Esophagus muscularis mucosa (tissue), 4 donors: Measurements from ENCODE around the gene LRCOL1.

Experiments
- CTCF ChIP-seq, 3 experiments: fragments of 200-600 bp in 2 of 3; fragments of 450-650 bp in 1 of 3; sonication (generic) in 2 of 3; IDR thresholded peaks; one replicate each; pipeline ENCODE4 v1.5.1; 2017 to 2019; ENCODE audit warnings: antibody characterized with exemption in 3 of 3, mild to moderate bottlenecking in 2 of 3, moderate library complexity in 1 of 3
- EP300 ChIP-seq: sonication (generic); formaldehyde crosslinking; IDR thresholded peaks from one replicate; pipeline ENCODE4 v1.6.1; 2017; ENCODE audit warnings: antibody characterized with exemption
- POLR2A ChIP-seq: fragments of 450-650 bp; IDR thresholded peaks from one replicate; pipeline ENCODE4 v1.6.1; 2017; ENCODE audit warnings: antibody characterized with exemption, moderate library complexity, mild to moderate bottlenecking, low read depth

GRCh38 chr12:132625731-132626430 is 15.5 kb upstream of the LRCOL1 start:
- TF ChIP-seq CTCF (IDR thresholded peaks at IDR 0.05) (no peak), POLR2A (no peak), EP300 (no peak)
